22Rv1 (cell line): ENCODE data around the gene PPY.

Source experiments
- ZFX ChIP-seq: fragments of 450-650 bp; IDR thresholded peaks from 2 replicates; pipeline ENCODE4 v1.6.1; 2017; ENCODE audit warnings: antibody characterized with exemption, borderline replicate concordance
- TF ChIP-seq, protein P1 (sequence below): fragments of 450-650 bp; IDR thresholded peaks from 2 replicates; pipeline ENCODE4 v1.5.1; 2017; ENCODE audit warnings: mild to moderate bottlenecking

DNA sequence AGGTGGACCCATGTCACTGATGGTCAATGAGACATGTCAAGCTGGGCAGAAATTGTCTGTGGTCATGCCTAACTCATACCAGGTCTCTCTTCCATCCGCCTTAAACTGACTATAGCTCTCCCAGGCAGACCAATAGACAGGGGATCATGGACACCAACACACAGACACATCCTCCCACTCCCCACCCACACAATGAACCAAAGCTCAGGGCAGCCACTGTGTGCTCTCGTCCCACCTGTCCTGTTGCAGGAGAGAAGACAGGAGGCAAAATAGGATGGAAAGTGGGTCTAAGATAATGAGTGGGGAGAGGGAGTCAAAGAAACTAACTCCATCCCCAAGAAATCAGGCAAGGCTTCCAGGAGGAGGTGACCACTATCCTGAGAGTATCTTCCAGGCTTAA is 8.3 kb upstream of the PPY start:
- TF ChIP-seq, protein P1, sequence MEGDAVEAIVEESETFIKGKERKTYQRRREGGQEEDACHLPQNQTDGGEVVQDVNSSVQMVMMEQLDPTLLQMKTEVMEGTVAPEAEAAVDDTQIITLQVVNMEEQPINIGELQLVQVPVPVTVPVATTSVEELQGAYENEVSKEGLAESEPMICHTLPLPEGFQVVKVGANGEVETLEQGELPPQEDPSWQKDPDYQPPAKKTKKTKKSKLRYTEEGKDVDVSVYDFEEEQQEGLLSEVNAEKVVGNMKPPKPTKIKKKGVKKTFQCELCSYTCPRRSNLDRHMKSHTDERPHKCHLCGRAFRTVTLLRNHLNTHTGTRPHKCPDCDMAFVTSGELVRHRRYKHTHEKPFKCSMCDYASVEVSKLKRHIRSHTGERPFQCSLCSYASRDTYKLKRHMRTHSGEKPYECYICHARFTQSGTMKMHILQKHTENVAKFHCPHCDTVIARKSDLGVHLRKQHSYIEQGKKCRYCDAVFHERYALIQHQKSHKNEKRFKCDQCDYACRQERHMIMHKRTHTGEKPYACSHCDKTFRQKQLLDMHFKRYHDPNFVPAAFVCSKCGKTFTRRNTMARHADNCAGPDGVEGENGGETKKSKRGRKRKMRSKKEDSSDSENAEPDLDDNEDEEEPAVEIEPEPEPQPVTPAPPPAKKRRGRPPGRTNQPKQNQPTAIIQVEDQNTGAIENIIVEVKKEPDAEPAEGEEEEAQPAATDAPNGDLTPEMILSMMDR, result no peak
- TF ChIP-seq ZFX, result no peak
